NAMALWA (cell line): ENCODE measurements around the gene ASPRV1.
"Not testable (repeated sequence)": the region's sequence is repeated elsewhere in the genome, so short reads cannot be mapped to it uniquely, and the experiment has no call there.

Source experiments
- DNase-seq: peaks from one replicate; pipeline ENCODE4 v3.0.0-alpha.2; 2015; ENCODE audit warnings: low spot score

ASPRV1 gene

DNA sequence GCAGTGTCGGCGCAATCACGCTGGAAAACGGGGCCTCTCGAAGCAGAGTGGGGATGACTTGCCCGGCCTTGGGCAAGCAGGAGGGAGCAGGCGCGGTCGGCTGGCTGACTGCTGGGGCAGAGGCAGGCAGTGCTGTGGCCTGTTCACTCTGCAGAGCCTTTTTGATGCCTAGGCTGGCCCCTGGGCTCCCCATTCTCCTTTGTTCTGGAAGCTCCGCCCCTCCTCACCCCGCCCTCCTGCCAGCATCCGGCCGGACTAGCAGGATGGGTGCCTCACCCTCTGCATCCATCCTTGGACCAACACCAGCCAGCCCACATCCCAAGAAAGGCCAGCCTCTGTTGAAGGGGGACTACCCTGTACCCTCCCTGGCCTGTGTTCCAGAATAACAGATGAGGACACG, at the start of gene ASPRV1:
Gene ASPRV1 (minus strand): TSS at position 136 of the 400 bp plus-strand sequence. CDS start 195 bp downstream, outside the sequence.
- no peak for DNase-seq

DNA sequence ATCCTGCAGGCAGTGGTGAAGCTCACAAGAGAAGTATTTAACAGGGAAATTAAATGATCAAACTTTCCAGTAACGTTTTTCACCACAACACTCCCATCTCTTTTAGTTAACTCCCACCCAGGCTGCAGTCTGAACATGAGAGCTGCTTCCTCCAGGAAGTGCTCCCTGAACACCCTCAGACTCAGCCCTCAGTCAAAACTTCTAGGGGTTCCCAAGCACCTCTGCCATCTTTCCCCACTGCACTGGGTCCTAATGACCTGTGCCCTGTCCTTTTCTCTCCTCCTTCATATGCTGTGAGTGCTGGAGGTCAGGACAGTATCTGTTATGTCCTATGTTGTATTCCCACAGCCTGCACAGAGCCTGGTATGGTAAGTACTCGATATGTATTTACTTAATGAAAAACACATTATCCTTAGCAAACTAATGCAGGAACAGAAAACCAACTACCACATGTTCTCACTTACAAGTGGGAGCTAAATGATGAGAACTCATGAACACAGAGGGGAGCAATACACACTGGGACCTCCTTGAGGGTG, 49.2 kb upstream of the ASPRV1 start:
- no peak for DNase-seq

DNA sequence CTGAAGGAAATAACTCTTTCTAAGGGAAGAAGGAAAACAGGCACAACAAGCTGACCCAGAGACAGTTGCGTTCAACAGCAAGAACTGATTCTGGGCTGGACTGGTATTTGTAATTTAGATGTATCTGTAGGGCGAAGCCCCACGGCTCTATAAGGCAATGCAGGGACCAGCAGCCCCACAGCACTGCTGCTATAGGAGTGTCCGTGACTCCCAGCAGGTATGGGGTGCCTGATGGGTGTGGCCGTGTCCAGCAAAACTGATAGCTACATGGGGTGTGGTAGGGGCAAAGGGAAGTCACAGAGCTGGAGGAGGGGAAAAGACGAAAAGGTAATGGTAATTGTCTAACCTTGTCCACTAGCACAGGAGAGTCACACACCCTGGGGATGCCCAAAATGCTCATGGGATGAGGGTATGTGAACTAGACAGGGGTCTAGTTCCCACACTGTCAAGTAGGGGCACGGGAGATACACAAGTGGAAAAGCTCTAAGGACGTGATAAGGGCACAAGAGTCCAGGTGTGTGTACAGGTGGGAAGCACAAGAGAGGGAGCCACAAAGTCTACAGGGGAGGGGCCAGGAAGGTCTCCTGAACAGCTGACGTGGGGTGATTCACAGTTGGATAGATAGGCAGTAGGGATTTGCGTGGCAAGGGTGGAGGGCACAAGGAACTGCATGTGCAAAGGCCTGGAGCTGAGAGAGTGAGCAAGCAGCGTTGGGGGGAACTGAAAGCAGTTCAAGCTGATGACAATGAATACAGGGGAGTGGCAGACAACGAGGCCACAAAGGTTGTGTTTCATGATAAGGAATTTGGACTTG, 48.5 kb upstream of the ASPRV1 start:
- DNase-seq: no peak

- DNase-seq: no peak
Observed at GRCh38 chr2:70008290-70008689, 46.9 kb upstream of the ASPRV1 start.

- DNase-seq: no peak
Observed at GRCh38 chr2:70007151-70007550, 45.7 kb upstream of the ASPRV1 start.

- DNase-seq: no peak
Observed at GRCh38 chr2:70006447-70006784, 45.0 kb upstream of the ASPRV1 start.

- DNase-seq: no peak
Observed at GRCh38 chr2:70005752-70006446, 44.5 kb upstream of the ASPRV1 start.

- DNase-seq: no peak
Observed at GRCh38 chr2:70005216-70005615, 43.8 kb upstream of the ASPRV1 start.

GRCh38 chr2:70003093-70003830, 41.8 kb upstream of the ASPRV1 start:
- DNase-seq: no peak

DNA sequence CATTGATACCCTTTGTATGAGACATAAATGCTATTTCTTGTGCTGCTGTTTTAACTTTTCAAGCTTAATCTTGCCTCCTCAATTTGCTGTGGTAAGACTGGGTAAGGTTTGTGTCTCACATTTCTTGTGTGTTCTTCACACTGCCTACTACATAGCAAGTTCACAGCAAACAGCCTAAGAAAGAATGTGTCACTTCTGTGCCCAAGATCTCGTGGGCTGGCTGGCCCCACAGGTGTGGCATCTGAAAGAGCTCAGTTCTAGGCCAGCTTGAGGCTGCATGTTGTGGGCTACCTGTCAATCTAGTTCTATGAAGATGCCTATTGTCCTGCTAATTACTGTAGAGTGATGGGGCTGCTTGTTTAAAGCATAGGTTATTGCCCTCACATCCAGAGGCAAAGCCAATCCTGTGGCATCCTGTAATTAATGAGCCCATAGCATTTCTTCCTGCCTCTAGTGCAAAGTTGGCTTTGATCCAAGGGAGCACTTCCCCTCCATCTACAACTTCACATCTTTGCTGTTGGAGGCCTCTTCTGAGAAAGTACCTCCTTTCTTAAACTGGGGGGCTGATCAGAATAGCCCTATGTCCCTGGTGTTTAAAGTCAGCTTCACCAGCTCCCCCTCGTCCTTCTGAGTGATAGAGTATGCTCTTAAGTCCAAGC, 40.9 kb upstream of the ASPRV1 start:
- peak; percentile 34 for DNase-seq

GRCh38 chr2:70000529-70000928, 39.1 kb upstream of the ASPRV1 start:
- DNase-seq: not testable (repeated sequence)

- DNase-seq: no peak
Observed at GRCh38 chr2:69998761-69999160, 37.3 kb upstream of the ASPRV1 start.

DNA sequence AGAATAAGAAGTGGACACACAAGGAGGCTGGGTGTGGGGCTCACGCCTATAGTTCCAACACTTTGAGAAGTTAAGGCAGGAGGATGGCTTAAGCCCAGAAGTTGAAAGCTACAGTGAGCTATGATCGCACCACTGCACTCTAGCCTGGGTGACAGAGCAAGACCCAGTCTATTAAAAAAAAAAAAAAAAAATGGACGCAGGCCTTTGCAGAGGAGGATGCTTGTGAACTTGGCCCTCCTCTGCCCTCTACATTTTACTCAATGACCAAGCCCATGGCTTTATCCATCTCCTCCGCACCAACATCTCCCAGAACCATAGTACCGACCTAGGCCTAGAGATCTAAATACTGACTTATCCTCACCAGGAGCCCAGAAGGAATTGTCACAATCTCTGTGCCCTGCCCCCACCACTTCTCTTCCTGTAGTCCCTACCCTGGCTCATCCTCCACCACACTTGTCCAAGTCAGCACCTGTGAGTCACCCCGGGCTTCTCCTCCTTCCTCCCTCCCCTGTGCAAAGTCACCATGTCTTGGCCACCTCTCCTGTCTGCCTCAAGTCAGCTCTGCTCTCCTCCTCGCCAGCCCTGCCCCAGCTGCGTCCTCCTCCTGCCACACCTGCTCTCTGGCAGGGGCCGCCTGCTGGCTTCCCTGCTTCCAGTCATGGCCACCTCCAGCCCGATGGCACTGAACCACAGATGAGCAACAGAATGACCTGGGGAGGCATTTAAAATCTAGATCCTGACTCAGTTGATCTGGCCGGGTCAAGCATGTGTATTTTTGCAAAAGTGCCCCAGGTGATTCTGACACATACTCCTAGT, 35.8 kb upstream of the ASPRV1 start:
- no peak for DNase-seq

DNA sequence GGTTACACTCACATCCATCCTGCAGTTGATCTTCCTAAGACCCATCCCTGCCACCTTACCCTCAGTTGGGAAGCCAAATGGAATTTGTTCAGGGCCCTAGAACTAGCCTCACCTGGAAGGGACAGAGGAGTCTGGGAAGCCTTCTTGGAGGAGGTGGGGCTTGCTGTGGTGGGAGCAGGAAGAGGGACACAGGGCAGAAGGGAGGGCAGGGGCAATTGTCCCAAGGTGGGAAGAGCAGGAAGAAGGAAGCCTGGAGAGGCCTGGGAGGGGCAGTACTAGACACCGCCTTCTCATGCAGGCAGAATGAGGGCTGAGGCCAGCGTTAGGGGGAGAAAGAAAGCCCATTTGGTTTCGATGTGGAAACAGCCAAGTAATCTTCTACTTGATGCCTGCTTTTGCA, 34.1 kb upstream of the ASPRV1 start:
- DNase-seq: no peak

DNA sequence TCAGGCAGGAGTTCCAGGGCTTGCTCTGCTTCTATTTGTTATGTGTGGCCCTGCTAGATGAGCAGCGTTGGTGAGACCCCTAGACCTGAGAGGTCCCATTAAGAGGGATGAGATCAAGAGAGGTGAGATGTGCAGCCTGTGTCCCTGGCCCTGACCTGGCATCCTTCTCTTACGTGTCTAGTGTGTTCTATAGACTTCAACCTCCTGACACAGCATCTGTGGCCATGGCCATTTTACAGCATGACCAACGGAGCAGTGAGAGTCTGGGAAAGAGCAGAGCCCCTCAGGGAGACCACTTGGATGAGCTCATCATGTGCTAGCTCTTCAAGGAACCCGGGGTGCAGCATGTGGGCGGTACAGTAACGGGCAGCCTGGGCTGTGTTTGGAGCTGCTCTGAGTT, 32.7 kb upstream of the ASPRV1 start:
- DNase-seq: no peak

DNA sequence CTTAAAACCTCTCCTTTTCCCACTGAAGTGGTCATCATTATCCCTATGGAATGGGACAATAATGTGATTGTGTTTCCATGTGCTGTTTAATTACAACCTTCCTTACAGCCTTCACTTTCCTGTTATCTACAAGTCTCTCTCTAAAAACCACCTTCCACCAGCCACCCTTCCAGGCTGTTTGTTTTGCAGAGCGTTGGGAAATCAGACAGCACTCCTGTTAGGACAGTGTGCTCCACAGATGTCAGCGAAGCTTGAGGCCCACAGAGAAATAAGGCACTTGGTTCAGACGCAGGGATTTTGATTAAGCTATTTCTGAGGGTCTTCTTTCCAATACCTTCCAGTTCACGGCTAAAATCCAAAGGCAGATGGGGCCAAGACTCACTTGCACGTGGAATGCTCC, 32.3 kb upstream of the ASPRV1 start:
- DNase-seq: no peak

- DNase-seq: no peak
Observed at GRCh38 chr2:69993048-69993565, 31.7 kb upstream of the ASPRV1 start.

- no peak for DNase-seq
Observed at GRCh38 chr2:69992310-69993047, 31.0 kb upstream of the ASPRV1 start.

DNA sequence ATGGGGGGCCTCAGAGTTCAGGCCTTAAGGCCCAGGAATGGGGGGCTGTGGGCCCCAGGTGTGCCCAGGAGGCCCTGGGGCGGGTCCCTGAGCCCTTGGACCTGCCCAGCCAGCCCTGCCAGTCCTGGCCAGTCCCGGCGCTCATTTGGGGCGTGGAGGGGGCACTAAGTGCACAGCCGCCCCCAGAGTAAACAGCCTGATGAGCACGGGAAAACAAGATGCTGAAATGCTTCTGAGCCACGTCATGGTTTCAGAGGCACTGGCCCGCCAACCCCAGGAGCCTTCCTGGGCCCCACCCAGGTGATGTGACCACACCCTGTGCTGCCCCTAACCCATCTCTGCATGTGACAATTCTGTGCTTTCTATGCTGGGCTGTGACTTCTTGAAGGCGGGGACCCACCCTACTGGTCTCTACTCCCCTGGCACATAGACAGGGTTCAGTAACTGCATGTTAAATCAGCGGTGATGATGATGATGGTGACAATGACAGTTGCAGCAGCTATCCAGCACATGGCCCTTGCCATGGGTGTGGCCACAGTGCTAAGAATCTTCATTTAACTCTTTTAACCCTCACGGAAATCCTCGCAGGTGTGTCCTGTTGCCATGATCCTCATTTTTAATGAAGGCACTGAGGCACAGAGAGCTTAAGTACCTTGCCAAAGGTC, 28.1 kb upstream of the ASPRV1 start:
- DNase-seq: no peak

- no peak for DNase-seq
Observed at GRCh38 chr2:69989009-69989408, 27.6 kb upstream of the ASPRV1 start.
